DOHH2 (cell line): ENCODE measurements around the gene MRTFA.

ENCODE experiments used
- H3F3A ChIP-seq: fragments of 200-600 bp; sonication (generic), shearing (Covaris generic); 2 replicates; pipeline ENCODE4 v1.6.0; 2016; ENCODE audit warnings: antibody characterized with exemption, mild to moderate bottlenecking; ENCODE audit not compliant: control insufficient read depth, insufficient read depth
- H3K27ac ChIP-seq: fragments of 200-600 bp; sonication (generic); 2 replicates; pipeline ENCODE4 v1.5.1; 2014; ENCODE audit warnings: low read depth, mild to moderate bottlenecking, low read length, moderate library complexity
- H3K27me3 ChIP-seq: fragments of 200-600 bp; sonication (generic); 2 replicates; pipeline ENCODE4 v1.6.1; 2014; ENCODE audit warnings: mild to moderate bottlenecking, low read length, mixed read lengths; ENCODE audit not compliant: control insufficient read depth
- H3K36me3 ChIP-seq: fragments of 200-600 bp; sonication (generic); 2 replicates; pipeline ENCODE4 v1.6.1; 2014; ENCODE audit warnings: mild to moderate bottlenecking, low read length, moderate library complexity, mixed read lengths; ENCODE audit not compliant: control insufficient read depth
- H3K4me1 ChIP-seq: fragments of 200-600 bp; sonication (generic); 2 replicates; pipeline ENCODE4 v1.6.1; 2014; ENCODE audit warnings: mild to moderate bottlenecking, low read length, mixed read lengths; ENCODE audit not compliant: control insufficient read depth
- H3K4me2 ChIP-seq: fragments of 200-600 bp; sonication (generic); 2 replicates; pipeline ENCODE4 v1.6.0; 2014; ENCODE audit warnings: mild to moderate bottlenecking, low read length, moderate library complexity
- H3K4me3 ChIP-seq: fragments of 200-600 bp; sonication (generic); 2 replicates; pipeline ENCODE4 v1.5.1; 2014; ENCODE audit warnings: mild to moderate bottlenecking, low read length, mixed read lengths
- H3K79me2 ChIP-seq: fragments of 200-600 bp; sonication (generic); 2 replicates; pipeline ENCODE4 v1.6.1; 2014; ENCODE audit warnings: mild to moderate bottlenecking, low read length, mixed read lengths; ENCODE audit not compliant: control insufficient read depth
- H3K9me2 ChIP-seq: fragments of 200-600 bp; sonication (generic); replicated peaks from 2 replicates; pipeline ENCODE4 v1.6.1; 2014; ENCODE audit warnings: mild to moderate bottlenecking, low read length, mixed read lengths; ENCODE audit not compliant: control insufficient read depth
- H3K9me3 ChIP-seq: fragments of 200-600 bp; sonication (generic); 2 replicates; pipeline ENCODE4 v1.6.1; 2014; ENCODE audit warnings: antibody characterized with exemption, low read length, mixed read lengths; ENCODE audit not compliant: control insufficient read depth, insufficient read depth
- H4K20me1 ChIP-seq: fragments of 200-600 bp; sonication (generic); 2 replicates; pipeline ENCODE4 v1.6.0; 2014; ENCODE audit warnings: low read depth, mild to moderate bottlenecking, antibody characterized with exemption, low read length, moderate library complexity; ENCODE audit not compliant: control insufficient read depth, insufficient read depth
- EZH2phosphoT487 ChIP-seq: fragments of 200-600 bp; sonication (generic); IDR thresholded peaks from 2 replicates; pipeline ENCODE4 v1.6.1; 2017; ENCODE audit warnings: borderline replicate concordance, mild to moderate bottlenecking, antibody characterized with exemption, low read length, moderate library complexity, mixed read lengths
- TF ChIP-seq, protein P1 (sequence below): fragments of 200-600 bp; sonication (generic); IDR thresholded peaks from one replicate; pipeline ENCODE4 v1.5.1; 2014; ENCODE audit warnings: antibody characterized with exemption, mild to moderate bottlenecking, low read depth, low read length; ENCODE audit not compliant: poor library complexity, severe bottlenecking

MRTFA gene

GRCh38 chr22:40512426-40513136 is 123.9 kb downstream of the MRTFA start:
- Histone ChIP-seq H3K36me3 (no peaks in the 10 kb centered on the region), H3K9me3 (no peaks in the 10 kb centered on the region), H3K79me2 (no peaks in the 10 kb centered on the region), H4K20me1 (0 out of 2 replicates have a peak, but pooled peaks cover 3% of the 10 kb centered on the region), H3K4me3 (no peak overlapping the region), H3K27me3 (no peaks in the 10 kb centered on the region), H3F3A (no peaks in the 10 kb centered on the region), H3K4me2 (no peak overlapping the region), H3K4me1 (peaks cover 20% of the 10 kb centered on the region), H3K9me2 (no peaks in the 10 kb centered on the region), H3K27ac (no peak overlapping the region)
- no peak for TF ChIP-seq EZH2phosphoT487
- TF ChIP-seq, protein P1, sequence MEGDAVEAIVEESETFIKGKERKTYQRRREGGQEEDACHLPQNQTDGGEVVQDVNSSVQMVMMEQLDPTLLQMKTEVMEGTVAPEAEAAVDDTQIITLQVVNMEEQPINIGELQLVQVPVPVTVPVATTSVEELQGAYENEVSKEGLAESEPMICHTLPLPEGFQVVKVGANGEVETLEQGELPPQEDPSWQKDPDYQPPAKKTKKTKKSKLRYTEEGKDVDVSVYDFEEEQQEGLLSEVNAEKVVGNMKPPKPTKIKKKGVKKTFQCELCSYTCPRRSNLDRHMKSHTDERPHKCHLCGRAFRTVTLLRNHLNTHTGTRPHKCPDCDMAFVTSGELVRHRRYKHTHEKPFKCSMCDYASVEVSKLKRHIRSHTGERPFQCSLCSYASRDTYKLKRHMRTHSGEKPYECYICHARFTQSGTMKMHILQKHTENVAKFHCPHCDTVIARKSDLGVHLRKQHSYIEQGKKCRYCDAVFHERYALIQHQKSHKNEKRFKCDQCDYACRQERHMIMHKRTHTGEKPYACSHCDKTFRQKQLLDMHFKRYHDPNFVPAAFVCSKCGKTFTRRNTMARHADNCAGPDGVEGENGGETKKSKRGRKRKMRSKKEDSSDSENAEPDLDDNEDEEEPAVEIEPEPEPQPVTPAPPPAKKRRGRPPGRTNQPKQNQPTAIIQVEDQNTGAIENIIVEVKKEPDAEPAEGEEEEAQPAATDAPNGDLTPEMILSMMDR = no peak

DNA sequence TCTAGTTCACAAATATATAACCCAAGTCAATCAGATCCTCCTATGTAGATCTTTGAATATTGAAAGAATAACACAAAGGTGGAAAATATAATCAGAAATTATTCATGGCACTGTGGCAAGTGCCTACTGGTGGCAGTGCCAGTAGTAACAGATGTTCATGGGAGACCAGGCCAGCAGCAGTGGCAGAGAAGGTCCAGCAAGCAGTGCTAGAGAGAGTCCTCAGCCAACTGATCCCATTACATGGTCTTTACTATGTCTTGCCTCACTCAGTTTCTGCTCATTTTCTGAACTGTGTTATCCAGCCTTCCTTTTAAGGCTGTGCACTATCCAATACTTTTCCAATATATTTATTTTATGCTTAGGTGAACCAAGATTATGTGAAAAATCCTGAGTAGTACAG is 124.9 kb downstream of the MRTFA start:
- H3K9me2 ChIP-seq = no peaks in the 10 kb centered on the region
- H3K27me3 ChIP-seq = no peaks in the 10 kb centered on the region
- H3K4me1 ChIP-seq = peaks cover 28% of the 10 kb centered on the region
- no peak overlapping the region for H3K4me2 ChIP-seq
- H3F3A ChIP-seq = no peaks in the 10 kb centered on the region
- H3K9me3 ChIP-seq = no peaks in the 10 kb centered on the region
- H3K79me2 ChIP-seq = no peaks in the 10 kb centered on the region
- no peaks in the 10 kb centered on the region for H3K36me3 ChIP-seq
- H3K4me3 ChIP-seq = no peak overlapping the region
- H3K27ac ChIP-seq = no peak overlapping the region
- H4K20me1 ChIP-seq = 0 out of 2 replicates have a peak, but pooled peaks cover 3% of the 10 kb centered on the region
- TF ChIP-seq, protein P1 = no peak
- TF ChIP-seq EZH2phosphoT487 = no peak

- Histone ChIP-seq H3K27me3 (no peaks in the 10 kb centered on the region), H3K79me2 (no peaks in the 10 kb centered on the region), H4K20me1 (0 out of 2 replicates have a peak, but pooled peaks cover 3% of the 10 kb centered on the region), H3K9me2 (no peaks in the 10 kb centered on the region), H3K4me3 (no peak overlapping the region), H3F3A (no peaks in the 10 kb centered on the region), H3K27ac (no peak overlapping the region), H3K36me3 (no peaks in the 10 kb centered on the region), H3K9me3 (no peaks in the 10 kb centered on the region), H3K4me1 (peaks cover 28% of the 10 kb centered on the region), H3K4me2 (no peak overlapping the region)
- TF ChIP-seq, protein P1 = no peak
- no peak for TF ChIP-seq EZH2phosphoT487
Measured at GRCh38 chr22:40510631-40511364, 125.7 kb downstream of the MRTFA start.
